KMS-11 (cell line): ENCODE results near the gene PDE11A.

Source experiments
- H2AFZ ChIP-seq: fragments of 200-600 bp; sonication (generic); 2 replicates; pipeline ENCODE4 v1.6.1; 2016; ENCODE audit warnings: antibody characterized with exemption, mixed run types, low read depth
- H3K27ac ChIP-seq: fragments of 200-600 bp; sonication (generic); 2 replicates; pipeline ENCODE4 v1.6.1; 2016; ENCODE audit warnings: mild to moderate bottlenecking, mixed run types
- H3K27me3 ChIP-seq: fragments of 200-600 bp; sonication (generic); 2 replicates; pipeline ENCODE4 v1.6.1; 2017; ENCODE audit warnings: mild to moderate bottlenecking, low read depth, mixed run types, moderate library complexity; ENCODE audit not compliant: insufficient read depth
- H3K36me3 ChIP-seq: fragments of 200-600 bp; sonication (generic); 2 replicates; pipeline ENCODE4 v1.6.1; 2017; ENCODE audit warnings: mild to moderate bottlenecking, mixed run types; ENCODE audit not compliant: insufficient read depth
- H3K4me1 ChIP-seq: fragments of 200-600 bp; sonication (generic); 2 replicates; pipeline ENCODE4 v1.6.1; 2016; ENCODE audit warnings: mild to moderate bottlenecking, low read depth, mixed run types; ENCODE audit not compliant: poor library complexity, severe bottlenecking
- H3K4me2 ChIP-seq: fragments of 200-600 bp; sonication (generic); 2 replicates; pipeline ENCODE4 v1.7.0; 2016; ENCODE audit warnings: mild to moderate bottlenecking, mixed run types
- H3K4me3 ChIP-seq: fragments of 200-600 bp; sonication (generic); IDR thresholded peaks from 2 replicates; pipeline ENCODE4 v1.6.1; 2017; ENCODE audit warnings: low read depth, low read length, mixed read lengths; ENCODE audit not compliant: insufficient read depth
- H3K79me2 ChIP-seq: fragments of 200-600 bp; sonication (generic); 2 replicates; pipeline ENCODE4 v1.6.1; 2016; ENCODE audit warnings: low read depth, mixed run types; ENCODE audit not compliant: insufficient read depth
- H3K9ac ChIP-seq: fragments of 200-600 bp; sonication (generic); 2 replicates; pipeline ENCODE4 v1.6.1; 2016; ENCODE audit warnings: mild to moderate bottlenecking, mixed run types
- H4K20me1 ChIP-seq: fragments of 200-600 bp; sonication (generic); 2 replicates; pipeline ENCODE4 v1.6.1; 2016; ENCODE audit warnings: mild to moderate bottlenecking, mixed run types; ENCODE audit not compliant: insufficient read depth
- TF ChIP-seq, protein P1 (sequence below): fragments of 200-600 bp; sonication (generic); conservative IDR thresholded peaks from 2 replicates; pipeline ENCODE4 v1.6.1; 2017; ENCODE audit warnings: low read depth, mild to moderate bottlenecking, antibody characterized with exemption, low read length, moderate library complexity, mixed read lengths

Gene PDE11A

DNA sequence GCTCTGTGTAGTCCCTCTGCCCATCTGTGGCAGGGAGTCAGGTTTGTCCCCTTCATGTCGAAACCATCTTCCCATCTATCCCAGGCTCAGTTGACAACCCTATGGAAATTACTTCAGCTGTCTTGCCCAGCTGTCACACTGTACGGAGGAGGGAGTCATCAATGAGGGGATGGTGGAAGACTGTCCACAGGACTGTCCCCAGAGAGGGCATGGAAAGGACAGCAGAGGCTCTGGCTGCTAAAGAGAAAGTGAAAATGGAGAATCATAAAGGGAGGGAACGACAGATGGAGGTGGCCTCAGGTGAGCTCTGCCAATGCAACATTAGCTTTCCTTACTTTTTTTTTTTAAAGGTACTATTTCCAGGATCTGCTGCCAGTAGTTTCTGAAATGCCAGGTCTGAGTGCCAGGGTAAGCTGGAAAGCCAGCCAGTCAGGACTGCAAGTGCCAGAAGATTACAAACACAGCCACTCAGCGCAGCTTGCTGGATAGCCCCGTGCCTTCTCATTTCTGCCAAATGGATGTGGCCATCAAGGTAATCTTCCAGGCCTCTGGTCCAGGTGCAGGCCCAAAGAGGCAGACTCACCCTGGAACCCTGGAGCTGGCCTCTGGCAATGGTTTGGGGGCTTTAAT, 487.2 kb downstream of the PDE11A start:
- Histone ChIP-seq H4K20me1 (no peaks in the 10 kb centered on the region), H3K9ac (no peak overlapping the region), H3K4me1 (no peaks in the 10 kb centered on the region), H2AFZ (no peak overlapping the region), H3K36me3 (no peaks in the 10 kb centered on the region), H3K4me2 (no peak overlapping the region), H3K79me2 (no peaks in the 10 kb centered on the region), H3K27me3 (no peaks in the 10 kb centered on the region), H3K4me3 (no peak overlapping the region), H3K27ac (no peak overlapping the region)
- TF ChIP-seq, protein P1, sequence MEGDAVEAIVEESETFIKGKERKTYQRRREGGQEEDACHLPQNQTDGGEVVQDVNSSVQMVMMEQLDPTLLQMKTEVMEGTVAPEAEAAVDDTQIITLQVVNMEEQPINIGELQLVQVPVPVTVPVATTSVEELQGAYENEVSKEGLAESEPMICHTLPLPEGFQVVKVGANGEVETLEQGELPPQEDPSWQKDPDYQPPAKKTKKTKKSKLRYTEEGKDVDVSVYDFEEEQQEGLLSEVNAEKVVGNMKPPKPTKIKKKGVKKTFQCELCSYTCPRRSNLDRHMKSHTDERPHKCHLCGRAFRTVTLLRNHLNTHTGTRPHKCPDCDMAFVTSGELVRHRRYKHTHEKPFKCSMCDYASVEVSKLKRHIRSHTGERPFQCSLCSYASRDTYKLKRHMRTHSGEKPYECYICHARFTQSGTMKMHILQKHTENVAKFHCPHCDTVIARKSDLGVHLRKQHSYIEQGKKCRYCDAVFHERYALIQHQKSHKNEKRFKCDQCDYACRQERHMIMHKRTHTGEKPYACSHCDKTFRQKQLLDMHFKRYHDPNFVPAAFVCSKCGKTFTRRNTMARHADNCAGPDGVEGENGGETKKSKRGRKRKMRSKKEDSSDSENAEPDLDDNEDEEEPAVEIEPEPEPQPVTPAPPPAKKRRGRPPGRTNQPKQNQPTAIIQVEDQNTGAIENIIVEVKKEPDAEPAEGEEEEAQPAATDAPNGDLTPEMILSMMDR: no peak

DNA sequence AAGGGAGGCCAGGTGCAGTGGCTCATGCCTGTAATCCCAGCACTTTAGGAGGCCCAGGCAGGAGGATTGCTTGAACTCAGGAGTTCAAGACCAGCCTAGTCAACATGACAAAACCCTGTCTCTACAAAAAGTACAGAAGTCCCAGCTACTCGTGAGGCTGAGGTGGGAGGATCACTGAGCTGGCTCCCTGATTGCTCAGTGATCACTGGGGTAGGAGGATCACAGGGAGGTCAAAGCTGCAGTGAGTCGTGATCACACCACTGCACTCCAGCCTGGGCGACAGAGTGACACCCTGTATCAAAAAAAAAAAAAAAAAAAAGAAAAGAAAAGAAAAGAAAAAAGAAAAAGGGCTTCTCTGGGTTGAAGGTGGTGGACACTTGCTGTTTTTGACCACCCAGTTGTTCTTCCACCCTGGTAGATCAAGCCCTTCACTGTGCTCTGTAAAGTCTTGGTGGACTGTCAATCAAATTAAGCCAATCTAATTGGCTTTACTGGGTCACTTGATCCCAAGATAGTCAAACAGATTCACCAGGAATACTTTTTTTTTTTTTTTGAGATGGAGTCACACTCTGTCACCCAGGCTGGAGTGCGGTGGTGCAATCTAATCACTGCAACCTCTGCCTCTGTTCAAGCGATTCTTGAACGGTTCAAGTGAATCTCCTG, 488.4 kb downstream of the PDE11A start:
- no peak overlapping the region for H2AFZ ChIP-seq
- H3K9ac ChIP-seq: no peak overlapping the region
- H3K4me2 ChIP-seq: no peak overlapping the region
- TF ChIP-seq, protein P1: no peak
- no peaks in the 10 kb centered on the region for H3K27me3 ChIP-seq
- no peaks in the 10 kb centered on the region for H3K36me3 ChIP-seq
- H3K27ac ChIP-seq: no peak overlapping the region
- no peaks in the 10 kb centered on the region for H4K20me1 ChIP-seq
- H3K4me3 ChIP-seq: no peak overlapping the region
- H3K79me2 ChIP-seq: no peaks in the 10 kb centered on the region
- H3K4me1 ChIP-seq: no peaks in the 10 kb centered on the region

DNA sequence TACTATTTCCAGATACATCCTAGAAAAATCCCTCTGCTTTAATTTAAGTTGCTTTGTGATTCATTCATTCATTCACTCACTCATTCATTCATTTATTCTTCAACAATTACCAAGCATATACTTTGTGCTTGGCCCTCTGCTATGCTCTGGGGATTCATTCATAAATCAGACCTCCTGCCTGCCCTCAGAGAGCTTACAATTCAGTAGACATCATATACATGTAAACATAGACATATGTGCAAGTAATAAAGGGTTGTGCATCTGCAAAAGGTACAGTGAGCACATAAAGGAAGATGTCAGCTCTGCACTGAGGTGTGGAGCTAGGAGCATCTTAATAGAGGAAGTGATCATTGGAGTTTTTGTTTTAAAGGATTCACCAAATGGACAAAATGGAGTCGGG, 490.6 kb downstream of the PDE11A start:
- no peak overlapping the region for H3K4me3 ChIP-seq
- H3K79me2 ChIP-seq: no peaks in the 10 kb centered on the region
- H4K20me1 ChIP-seq: no peaks in the 10 kb centered on the region
- H3K36me3 ChIP-seq: no peaks in the 10 kb centered on the region
- no peaks in the 10 kb centered on the region for H3K27me3 ChIP-seq
- H3K4me2 ChIP-seq: no peak overlapping the region
- no peak overlapping the region for H2AFZ ChIP-seq
- no peaks in the 10 kb centered on the region for H3K4me1 ChIP-seq
- TF ChIP-seq, protein P1: no peak
- no peak overlapping the region for H3K27ac ChIP-seq
- H3K9ac ChIP-seq: no peak overlapping the region

DNA sequence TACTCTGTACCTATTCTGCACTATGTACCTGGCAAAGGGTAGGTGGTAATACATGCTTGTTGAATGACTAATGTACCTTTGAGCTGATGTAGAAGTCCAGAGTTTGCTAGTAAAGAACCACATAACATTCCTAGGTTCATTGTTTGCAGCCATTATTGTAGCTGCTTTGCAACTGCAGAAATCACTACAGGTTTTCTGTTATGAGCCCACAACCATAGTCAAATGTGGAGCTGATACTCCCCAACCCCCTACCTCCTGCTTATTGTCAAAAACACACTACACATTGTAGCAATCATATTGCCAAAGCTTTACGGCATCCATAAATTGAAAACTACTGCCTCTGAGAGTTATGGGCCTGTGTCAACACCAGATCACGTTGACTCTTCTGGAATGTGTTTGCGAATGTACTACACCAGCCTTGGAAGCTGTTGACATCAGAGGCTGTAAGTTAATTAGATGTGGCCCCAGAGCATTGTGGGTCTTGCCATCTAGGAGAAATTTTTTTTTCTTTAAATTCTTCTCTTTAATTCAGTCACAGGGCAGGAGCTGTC, 493.0 kb downstream of the PDE11A start:
- Histone ChIP-seq H4K20me1 (no peaks in the 10 kb centered on the region), H3K4me3 (no peak overlapping the region), H3K4me2 (no peak overlapping the region), H3K9ac (no peak overlapping the region), H3K27me3 (no peaks in the 10 kb centered on the region), H3K79me2 (no peaks in the 10 kb centered on the region), H3K36me3 (no peaks in the 10 kb centered on the region), H3K27ac (no peak overlapping the region), H2AFZ (no peak overlapping the region), H3K4me1 (no peaks in the 10 kb centered on the region)
- TF ChIP-seq, protein P1: no peak
